Embryonic facial prominence (tissue), 1 donor: ENCODE data around the gene PDCD5.
A peak's percentile ranks its signal among the peaks of the same experiment; 100 is the strongest.
"Not testable (repeated sequence)": the region's sequence is repeated elsewhere in the genome, so short reads cannot be mapped to it uniquely, and the experiment has no call there.

Experiments
- DNase-seq: peaks from one replicate; pipeline ENCODE4 v3.0.0-alpha.2; 2016; ENCODE audit errors: extremely low spot score

Gene PDCD5

GRCh38 chr19:32580901-32581704 is at the start of gene PDCD5:
Gene PDCD5, plus strand, starts transcription at chr19:32581190. Its CDS starts 72 bp downstream, at chr19:32581262.
- DNase-seq: peak; percentile 85

- DNase-seq: no peak
Measured at GRCh38 chr19:32532233-32532632, 48.8 kb upstream of the PDCD5 start.

GRCh38 chr19:32537580-32537979 is 43.4 kb upstream of the PDCD5 start:
- DNase-seq: no peak

GRCh38 chr19:32539240-32539916 is 41.6 kb upstream of the PDCD5 start:
- no peak for DNase-seq

- no peak for DNase-seq
Measured at GRCh38 chr19:32540621-32541020, 40.4 kb upstream of the PDCD5 start.

GRCh38 chr19:32541376-32541775 is 39.6 kb upstream of the PDCD5 start:
- DNase-seq: not testable (repeated sequence)

GRCh38 chr19:32542477-32543108 is 38.4 kb upstream of the PDCD5 start:
- no peak for DNase-seq

- DNase-seq: no peak
Measured at GRCh38 chr19:32543115-32543900, 37.7 kb upstream of the PDCD5 start.

- no peak for DNase-seq
Measured at GRCh38 chr19:32544917-32545316, 36.1 kb upstream of the PDCD5 start.

GRCh38 chr19:32550666-32551065 is 30.3 kb upstream of the PDCD5 start:
- DNase-seq: no peak

- DNase-seq: no peak
Measured at GRCh38 chr19:32555786-32556185, 25.2 kb upstream of the PDCD5 start.

- no peak for DNase-seq
Measured at GRCh38 chr19:32558607-32559228, 22.3 kb upstream of the PDCD5 start.

- DNase-seq: no peak
Measured at GRCh38 chr19:32563761-32564160, 17.2 kb upstream of the PDCD5 start.

GRCh38 chr19:32566246-32566830 is 14.7 kb upstream of the PDCD5 start:
- DNase-seq: no peak

- no peak for DNase-seq
Measured at GRCh38 chr19:32567486-32567885, 13.5 kb upstream of the PDCD5 start.

GRCh38 chr19:32570081-32570785 is 10.8 kb upstream of the PDCD5 start:
- DNase-seq: peak; percentile 43

- not testable (repeated sequence) for DNase-seq
Measured at GRCh38 chr19:32571471-32572075, 9.4 kb upstream of the PDCD5 start.

- not testable (repeated sequence) for DNase-seq
Measured at GRCh38 chr19:32572700-32573491, 8.1 kb upstream of the PDCD5 start.

GRCh38 chr19:32573492-32573794 is 7.5 kb upstream of the PDCD5 start:
- no peak for DNase-seq
